ENCODE results near the gene CLSTN2. TPM values are rescaled to one million over a fixed set of nuclear protein-coding genes. Genes with fewer than 3 reads are reported as not detected.

Gene CLSTN2
- total and polyA plus RNA-seq, 2 of the 13 experiments (the other 11 are each of a cell fraction or from before 2014, with no cell fraction given) = not detected

- H4K20me1 ChIP-seq (ENCODE audit: insufficient read depth, low read length) = no peaks in the 10 kb centered on the region
- H3K9me3 ChIP-seq (ENCODE audit: low read length) = no peaks in the 10 kb centered on the region
- H3K27me3 ChIP-seq (ENCODE audit: control insufficient read depth in 1 of 2, insufficient read depth in 2 of 2, low read length in 2 of 2) = no peaks in the 10 kb centered on the region; a peak in 2 of 5 replicates
- FAIRE-seq (no peak), DNase-seq (ENCODE audit: low spot score) (no peak), ATAC-seq (no peak)
- H3K36me3 ChIP-seq (replicated peaks in 1 of 2; ENCODE audit: control insufficient read depth in 1 of 2, insufficient read depth in 2 of 2, low read length in 2 of 2) = no peaks in the 10 kb centered on the region
- H3K79me2 ChIP-seq (ENCODE audit: insufficient read depth, low read length) = no peaks in the 10 kb centered on the region
- no peak overlapping the region for H3K4me3 ChIP-seq (replicated peaks in 1 of 3; ENCODE audit: insufficient read depth in 1 of 3, low read depth in 2 of 3, low read length in 3 of 3)
- no peak overlapping the region for H3K9ac ChIP-seq (ENCODE audit: insufficient read depth, low read depth, low read length)
- 0 out of 2 replicates have a peak, but pooled peaks cover 2% of the 10 kb centered on the region for H3K4me1 ChIP-seq (ENCODE audit: insufficient read depth, low read length)
- ChIA-PET CTCF (ENCODE audit: low intra/inter-chr PET ratio, low total read pairs) (no interaction called here), POLR2A (no interaction called here)
- 26% methylated on average over 3 of the region's 3 CpGs for WGBS (ENCODE audit: low lambda C conversion rate)
- intact Hi-C loops (cut with micrococcal nuclease; ENCODE audit: unreplicated experiment) (no loop called here), in situ Hi-C loops (cut with HindIII; ENCODE audit: extremely low pct_ligation_motif_present, low pct_unique_long_range_greater_than_20kb) (no loop called here)
- no peak overlapping the region for H3K4me2 ChIP-seq (ENCODE audit: low read depth, low read length)
- no peak overlapping the region for H2AFZ ChIP-seq (ENCODE audit: low read length)
- no peak overlapping the region for H3K27ac ChIP-seq (ENCODE audit: extremely low read length, insufficient read depth, low read length)
- BruUV-seq (replicated peaks) = no TSS peak
- TF ChIP-seq DNMT1 (CRISPR knock-in tag; IDR thresholded peaks at IDR 0.05) = no peak
- no peak for TF ChIP-seq ZNF737 (CRISPR knock-in tag; IDR thresholded peaks at IDR 0.05; ENCODE audit: borderline replicate concordance)
- TF ChIP-seq ZSCAN20 (CRISPR knock-in tag; IDR thresholded peaks at IDR 0.05; ENCODE audit: borderline replicate concordance) = no peak
- TF ChIP-seq ZFX (CRISPR knock-in tag; IDR thresholded peaks at IDR 0.05; ENCODE audit: low read depth) = no peak
- TF ChIP-seq ZBTB40 (IDR thresholded peaks at IDR 0.05) = no peak
- no peak for TF ChIP-seq ZBTB40 (CRISPR knock-in tag; IDR thresholded peaks at IDR 0.05)
- TF ChIP-seq ZNF263 (CRISPR knock-in tag; IDR thresholded peaks at IDR 0.05) = no peak
- no peak for TF ChIP-seq E2F1 (CRISPR knock-in tag; IDR thresholded peaks at IDR 0.05)
- TF ChIP-seq ZNF34 (CRISPR knock-in tag; IDR thresholded peaks at IDR 0.05; ENCODE audit: borderline replicate concordance) = no peak
- no peak for TF ChIP-seq RARG (CRISPR knock-in tag; IDR thresholded peaks at IDR 0.05; ENCODE audit: low read depth)
- no peak for TF ChIP-seq POLR2AphosphoS5 (IDR thresholded peaks at IDR 0.05; ENCODE audit: low read depth, low read length)
- TF ChIP-seq ZNF556 (CRISPR knock-in tag; IDR thresholded peaks at IDR 0.05; ENCODE audit: borderline replicate concordance) = no peak
- no peak for TF ChIP-seq ZBTB33 (CRISPR knock-in tag; IDR thresholded peaks at IDR 0.05)
- no peak for TF ChIP-seq CHD4 (IDR thresholded peaks at IDR 0.05; ENCODE audit: borderline replicate concordance, low read length)
Observed at GRCh38 chr3:140428380-140428779, 493.4 kb downstream of the CLSTN2 start.
